ENCODE data around the gene RUFY3. TPM values are rescaled to one million over a fixed set of nuclear protein-coding genes. Genes with fewer than 3 reads are reported as not detected.

RUFY3 gene
- total and polyA plus RNA-seq, 9 of the 15 experiments (the other 6 are each of a cell fraction or from before 2014, with no cell fraction given), result 4.2 to 31.1 (median 21.5) TPM

GRCh38 chr4:70844180-70844579, 122.4 kb downstream of the RUFY3 start:
- TF ChIP-seq ZNF431 (CRISPR knock-in tag; IDR thresholded peaks at IDR 0.05) (no peak), MCM2 (IDR thresholded peaks at IDR 0.05; ENCODE audit: low read depth) (no peak), ETV5 (CRISPR knock-in tag; IDR thresholded peaks at IDR 0.05; ENCODE audit: low read depth) (no peak), TRIM28 (IDR thresholded peaks at IDR 0.05) (no peak)
- Histone ChIP-seq H3K9me3 (replicated peaks; ENCODE audit: control insufficient read depth, insufficient read depth, low read depth, low read length) (no peaks in the 10 kb centered on the region), H3K36me3 (ENCODE audit: control insufficient read depth, insufficient read depth, low read length) (no peaks in the 10 kb centered on the region), H3K79me2 (ENCODE audit: control insufficient read depth, insufficient read depth, low read length) (peaks cover 6% of the 10 kb centered on the region), H3K4me2 (ENCODE audit: insufficient read depth, low read length) (no peak overlapping the region), H2AFZ (ENCODE audit: low read depth, low read length) (no peak overlapping the region), H3K9ac (ENCODE audit: insufficient read depth in 1 of 2, low read depth in 2 of 2, low read length in 2 of 2) (no peak overlapping the region), H3K9me1 (ENCODE audit: control insufficient read depth, insufficient read depth, low read length) (no peaks in the 10 kb centered on the region), H4K20me1 (replicated peaks; ENCODE audit: control insufficient read depth, insufficient read depth, low read length) (0 out of 2 replicates have a peak, but pooled peaks cover 2% of the 10 kb centered on the region), H3K4me1 (replicated peaks in 1 of 2; ENCODE audit: control insufficient read depth in 2 of 2, insufficient read depth in 2 of 2, low read length in 2 of 2) (peaks cover 4 to 7% of the 10 kb centered on the region in 2 experiments; a peak in 4 of 5 replicates), H3K27ac (ENCODE audit: extremely low read depth, low read depth, low read length) (no peak overlapping the region), H3K4me3 (no peak overlapping the region), H3K27me3 (ENCODE audit: control insufficient read depth in 2 of 2, insufficient read depth in 2 of 2, low read length in 2 of 2) (no peaks in the 10 kb centered on the region)
- intact Hi-C loops (cut with micrococcal nuclease) (no loop called here), in situ Hi-C loops (cut with MboI) (no loop called here)
- CTCF ChIA-PET (ENCODE audit: low intra/inter-chr PET ratio), result no interaction called here
- DNase-seq (ENCODE audit: extremely low read depth in 1 of 4, low spot score in 3 of 4) (peak in 1 of 4 experiments; percentile 18), ATAC-seq (no peak), FAIRE-seq (no peak)
- WGBS (ENCODE audit: insufficient coverage, low coverage, missing lambda C conversion rate), result 61% methylated on average over 9 of the region's 9 CpGs
- POLR2A ChIA-PET, result interaction anchor here (1.1 kb wide), 1 partner anchor 10 kb away, joined by 3 read pairs; no protein-coding TSS in a partner anchor
- no TSS peak for BruUV-seq (replicated peaks)

GRCh38 chr4:70849291-70849690, 127.5 kb downstream of the RUFY3 start:
- peak overlapping the region; percentile 80 for H2AFZ ChIP-seq (ENCODE audit: low read depth, low read length)
- CTCF ChIA-PET (ENCODE audit: low intra/inter-chr PET ratio), result no interaction called here
- BruUV-seq (replicated peaks), result no TSS peak
- TF ChIP-seq SMC3 (conservative IDR thresholded peaks at IDR 0.05; ENCODE audit: insufficient read depth, low read depth, low read length) (no peak), ZC3H8 (IDR thresholded peaks at IDR 0.05) (no peak), MLX (CRISPR knock-in tag; conservative IDR thresholded peaks at IDR 0.05) (no peak), MYC (IDR thresholded peaks at IDR 0.05; ENCODE audit: low read depth, low read length) (no peak), MYC (CRISPR knock-in tag; IDR thresholded peaks at IDR 0.05; ENCODE audit: borderline replicate concordance, low read depth) (no peak), CEBPG (CRISPR knock-in tag; IDR thresholded peaks at IDR 0.05) (no peak), CEBPG (tag; conservative IDR thresholded peaks at IDR 0.05 in 1 of 2, IDR thresholded peaks at IDR 0.05 in 1 of 2) (no peak), SOX6 (IDR thresholded peaks at IDR 0.05) (peak; percentile 54; the same call in 1 of the 2 replicates), LCOR (CRISPR knock-in tag; IDR thresholded peaks at IDR 0.05) (no peak), MAZ (CRISPR knock-in tag; conservative IDR thresholded peaks at IDR 0.05 in 1 of 2, IDR thresholded peaks at IDR 0.05 in 1 of 2) (no peak), NFE2L1 (tag; IDR thresholded peaks at IDR 0.05; ENCODE audit: borderline replicate concordance, low read depth) (no peak), ZNF79 (CRISPR knock-in tag; IDR thresholded peaks at IDR 0.05; ENCODE audit: low read depth) (no peak), ZNF766 (CRISPR knock-in tag; conservative IDR thresholded peaks at IDR 0.05) (0 out of 2 replicates have a peak, but pooled peaks have one; percentile 29), RBM34 (IDR thresholded peaks at IDR 0.05; ENCODE audit: borderline replicate concordance, insufficient read depth, low read length) (no peak)

More at GRCh38 chr4:70849291-70849690, 127.5 kb downstream of the RUFY3 start:
- intact Hi-C loops (cut with micrococcal nuclease), result no loop called here
- Histone ChIP-seq H3K36me3 (ENCODE audit: control insufficient read depth, insufficient read depth, low read length) (no peaks in the 10 kb centered on the region), H3K9ac (ENCODE audit: insufficient read depth in 1 of 2, low read depth in 2 of 2, low read length in 2 of 2) (no peak overlapping the region), H3K79me2 (ENCODE audit: control insufficient read depth, insufficient read depth, low read length) (no peaks in the 10 kb centered on the region), H3K27ac (ENCODE audit: extremely low read depth, low read depth, low read length) (no peak overlapping the region), H4K20me1 (replicated peaks; ENCODE audit: control insufficient read depth, insufficient read depth, low read length) (no peaks in the 10 kb centered on the region), H3K4me2 (ENCODE audit: insufficient read depth, low read length) (no peak overlapping the region; the same call in 1 of the 2 replicates), H3K4me1 (replicated peaks in 1 of 2; ENCODE audit: control insufficient read depth in 2 of 2, insufficient read depth in 2 of 2, low read length in 2 of 2) (no peaks in the 10 kb centered on the region; a peak in 1 of 5 replicates), H3K4me3 (no peak overlapping the region), H3K9me1 (ENCODE audit: control insufficient read depth, insufficient read depth, low read length) (no peaks in the 10 kb centered on the region), H3K9me3 (replicated peaks; ENCODE audit: control insufficient read depth, insufficient read depth, low read depth, low read length) (no peaks in the 10 kb centered on the region), H3K27me3 (ENCODE audit: control insufficient read depth in 2 of 2, insufficient read depth in 2 of 2, low read length in 2 of 2) (no peaks in the 10 kb centered on the region)
- WGBS (ENCODE audit: insufficient coverage, low coverage, missing lambda C conversion rate), result 15% methylated on average over 5 of the region's 5 CpGs
- POLR2A ChIA-PET, result interaction anchor here (1.3 kb wide), 1 partner anchor 10 kb away, joined by 4 read pairs; the partner anchor contains the start of gene GRSF1
- FAIRE-seq, result no peak
- in situ Hi-C loops (cut with MboI), result no loop called here
- no peak for ATAC-seq
- no peak for DNase-seq (ENCODE audit: extremely low read depth in 1 of 4, low spot score in 3 of 4)

All from K562 (cell line).